Measurements from ENCODE around the gene THPO.
"Not testable (repeated sequence)": the region's sequence is repeated elsewhere in the genome, so short reads cannot be mapped to it uniquely, and the experiment has no call there.

THPO gene

GRCh38 chr3:184347321-184348056, 30.5 kb downstream of the THPO start:
- no peak for DNase-seq

- no peak for DNase-seq
Observed at GRCh38 chr3:184346480-184347190, 31.4 kb downstream of the THPO start.

GRCh38 chr3:184345317-184346144, 32.5 kb downstream of the THPO start:
- DNase-seq, result peak; percentile 85 to 94

- DNase-seq, result no peak
Observed at GRCh38 chr3:184344579-184345316, 33.3 kb downstream of the THPO start.

GRCh38 chr3:184343200-184343876, 34.7 kb downstream of the THPO start:
- no peak for DNase-seq

- no peak for DNase-seq
Observed at GRCh38 chr3:184341925-184342324, 36.1 kb downstream of the THPO start.

- DNase-seq, result not testable (repeated sequence)
Observed at GRCh38 chr3:184339451-184340135, 38.4 kb downstream of the THPO start.

GRCh38 chr3:184339001-184339400, 39.0 kb downstream of the THPO start:
- DNase-seq, result no peak

- peak; percentile 69 to 75 for DNase-seq
Observed at GRCh38 chr3:184338511-184338945, 39.5 kb downstream of the THPO start.

- DNase-seq, result no peak
Observed at GRCh38 chr3:184337981-184338380, 40.0 kb downstream of the THPO start.

- DNase-seq, result peak; percentile 53 to 81
Observed at GRCh38 chr3:184337399-184337714, 40.6 kb downstream of the THPO start, which contains the start of gene FAM131A. Gene FAM131A, plus strand, starts transcription at chr3:184337600. Its CDS starts 31 bp downstream, at chr3:184337631.

GRCh38 chr3:184336547-184337398, 41.2 kb downstream of the THPO start:
- DNase-seq, result peak; percentile 59 to 63

GRCh38 chr3:184335661-184336546, 42.1 kb downstream of the THPO start:
- DNase-seq, result peak; percentile 77 to 79

GRCh38 chr3:184335291-184335660, 42.7 kb downstream of the THPO start:
- DNase-seq, result no peak

GRCh38 chr3:184334470-184335158, 43.4 kb downstream of the THPO start:
- no peak for DNase-seq

GRCh38 chr3:184333700-184334099, 44.3 kb downstream of the THPO start:
- DNase-seq, result no peak

GRCh38 chr3:184333190-184333589, 44.8 kb downstream of the THPO start:
- no peak for DNase-seq

GRCh38 chr3:184332370-184333090, 45.5 kb downstream of the THPO start:
- no peak for DNase-seq
